Uterus (tissue), 4 donors: Measurements from ENCODE around the gene DNMT3A. TPM values are rescaled to one million over a fixed set of nuclear protein-coding genes. Genes with fewer than 3 reads are reported as not detected.

Source experiments
- DNase-seq, 2 donors: peaks; one replicate each; pipeline ENCODE4 v3.0.0-alpha.2; 2019 to 2020
- H3K27ac ChIP-seq, 2 donors: fragments of 200-600 bp; sonication (generic); 1 replicate in 1 of 2; 2 replicates in 1 of 2; pipeline ENCODE4 v1.5.1; 2016 to 2018
- H3K27me3 ChIP-seq, 2 donors: fragments of 200-600 bp; sonication (generic); one replicate each; pipeline ENCODE4 v1.5.1; 2018 to 2019; ENCODE audit warnings: control low read depth in 1 of 2
- H3K36me3 ChIP-seq, 2 donors: fragments of 200-600 bp; sonication (generic); one replicate each; pipeline ENCODE4 v1.5.1; 2019; ENCODE audit warnings: control low read depth in 1 of 2
- H3K4me1 ChIP-seq, 2 donors: fragments of 200-600 bp; sonication (generic); one replicate each; pipeline ENCODE4 v1.5.1; 2018 to 2019; ENCODE audit warnings: control low read depth in 1 of 2
- H3K4me3 ChIP-seq, 2 donors: fragments of 200-600 bp; sonication (generic); 1 replicate in 1 of 2; 2 replicates in 1 of 2; pipeline ENCODE4 v1.5.1; 2018 to 2019; ENCODE audit warnings: mild to moderate bottlenecking in 1 of 2
- H3K9me3 ChIP-seq, 2 donors: fragments of 200-600 bp; sonication (generic); one replicate each; pipeline ENCODE4 v1.5.1; 2019; ENCODE audit warnings: control low read depth in 1 of 2
- POLR2A ChIP-seq, 2 donors: fragments of 450-650 bp; IDR thresholded peaks; one replicate each; pipeline ENCODE4 v1.6.1; 2016; ENCODE audit warnings: antibody characterized with exemption in 2 of 2, mild to moderate bottlenecking in 1 of 2, moderate library complexity in 1 of 2
- intact Hi-C: fragments of 100-400 bp; cut with DNase I; formaldehyde crosslinking; loops from one replicate; pipeline ENCODE4 v1.15.1; 2023; ENCODE audit warnings: low total_unique reads
- total RNA-seq, 4 donors: library from RNA; depleted of rRNA in 3 of 4; stranded (reverse); fragments of >200 nt in 3 of 4; gene quantifications; one replicate each; pipeline versions ENCODE4 v1.1.0 to v1.2.4, GENCODE V29; 2014 to 2023
- TF ChIP-seq, protein P1 (sequence below), 4 experiments: fragments of 200-600 bp in 2 of 4; fragments of 450-650 bp in 2 of 4; sonication (generic) in 2 of 4; IDR thresholded peaks; one replicate each; pipeline ENCODE4 v1.5.1; 2016 to 2019; ENCODE audit warnings: antibody characterized with exemption in 4 of 4, mild to moderate bottlenecking in 2 of 4, moderate library complexity in 1 of 4
- donor health status: DM: yes; HTN: yes; CAD: no.

Gene DNMT3A
- total RNA-seq, 4 donors from 2014 or later: 2.3 to 95.8 (median 29.9) TPM

- peaks cover 0 to 8% of the 10 kb centered on the region in 2 donors for H3K4me1 ChIP-seq
- no peaks in the 10 kb centered on the region for H3K27me3 ChIP-seq
- peak overlapping the region; percentile 85 to 90 for H3K27ac ChIP-seq
- H3K4me3 ChIP-seq: peak overlapping the region; percentile 40 to 83
- H3K36me3 ChIP-seq: no peaks in the 10 kb centered on the region
- H3K9me3 ChIP-seq: no peaks in the 10 kb centered on the region
- intact Hi-C loops: no loop called here
- peak; percentile 42 to 56 for DNase-seq
- TF ChIP-seq, protein P1, sequence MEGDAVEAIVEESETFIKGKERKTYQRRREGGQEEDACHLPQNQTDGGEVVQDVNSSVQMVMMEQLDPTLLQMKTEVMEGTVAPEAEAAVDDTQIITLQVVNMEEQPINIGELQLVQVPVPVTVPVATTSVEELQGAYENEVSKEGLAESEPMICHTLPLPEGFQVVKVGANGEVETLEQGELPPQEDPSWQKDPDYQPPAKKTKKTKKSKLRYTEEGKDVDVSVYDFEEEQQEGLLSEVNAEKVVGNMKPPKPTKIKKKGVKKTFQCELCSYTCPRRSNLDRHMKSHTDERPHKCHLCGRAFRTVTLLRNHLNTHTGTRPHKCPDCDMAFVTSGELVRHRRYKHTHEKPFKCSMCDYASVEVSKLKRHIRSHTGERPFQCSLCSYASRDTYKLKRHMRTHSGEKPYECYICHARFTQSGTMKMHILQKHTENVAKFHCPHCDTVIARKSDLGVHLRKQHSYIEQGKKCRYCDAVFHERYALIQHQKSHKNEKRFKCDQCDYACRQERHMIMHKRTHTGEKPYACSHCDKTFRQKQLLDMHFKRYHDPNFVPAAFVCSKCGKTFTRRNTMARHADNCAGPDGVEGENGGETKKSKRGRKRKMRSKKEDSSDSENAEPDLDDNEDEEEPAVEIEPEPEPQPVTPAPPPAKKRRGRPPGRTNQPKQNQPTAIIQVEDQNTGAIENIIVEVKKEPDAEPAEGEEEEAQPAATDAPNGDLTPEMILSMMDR (IDR thresholded peaks at IDR 0.05): peak in 1 of 4 experiments; percentile 2
- no peak for TF ChIP-seq POLR2A (IDR thresholded peaks at IDR 0.05)
Observed at GRCh38 chr2:25340181-25340921, 1.4 kb downstream of the DNMT3A start.

- DNase-seq: peak; percentile 51 to 70
- Histone ChIP-seq H3K4me3 (peak overlapping the region in 1 of 2 donors; percentile 83), H3K36me3 (no peaks in the 10 kb centered on the region), H3K27me3 (no peaks in the 10 kb centered on the region), H3K27ac (peak overlapping the region; percentile 85 to 90), H3K9me3 (no peaks in the 10 kb centered on the region), H3K4me1 (peaks cover 0 to 8% of the 10 kb centered on the region in 2 donors)
- no peak for TF ChIP-seq POLR2A (IDR thresholded peaks at IDR 0.05)
- TF ChIP-seq, protein P1 (IDR thresholded peaks at IDR 0.05): no peak
- intact Hi-C loops: no loop called here
Observed at GRCh38 chr2:25339791-25340180, 1.9 kb downstream of the DNMT3A start.

GRCh38 chr2:25339211-25339674, 2.5 kb downstream of the DNMT3A start:
- no peaks in the 10 kb centered on the region for H3K36me3 ChIP-seq
- no peak for TF ChIP-seq POLR2A (IDR thresholded peaks at IDR 0.05)
- TF ChIP-seq, protein P1 (IDR thresholded peaks at IDR 0.05): no peak
- no peaks in the 10 kb centered on the region for H3K9me3 ChIP-seq
- DNase-seq: no peak
- H3K4me3 ChIP-seq: no peak overlapping the region
- H3K27ac ChIP-seq: peak overlapping the region in 1 of 2 donors; percentile 85
- H3K4me1 ChIP-seq: peaks cover 0 to 8% of the 10 kb centered on the region in 2 donors
- intact Hi-C loops: no loop called here
- H3K27me3 ChIP-seq: no peaks in the 10 kb centered on the region

GRCh38 chr2:25338401-25338800, 3.3 kb downstream of the DNMT3A start:
- TF ChIP-seq, protein P1 (IDR thresholded peaks at IDR 0.05): no peak
- no peak for TF ChIP-seq POLR2A (IDR thresholded peaks at IDR 0.05)
- DNase-seq: no peak
- Histone ChIP-seq H3K4me1 (peaks cover 0 to 8% of the 10 kb centered on the region in 2 donors), H3K9me3 (no peaks in the 10 kb centered on the region), H3K27me3 (no peaks in the 10 kb centered on the region), H3K4me3 (no peak overlapping the region), H3K27ac (peak overlapping the region in 1 of 2 donors; percentile 85), H3K36me3 (no peaks in the 10 kb centered on the region)
- intact Hi-C loops: no loop called here

- intact Hi-C loops: no loop called here
- H3K4me3 ChIP-seq: no peak overlapping the region
- peaks cover 0 to 8% of the 10 kb centered on the region in 2 donors for H3K4me1 ChIP-seq
- no peaks in the 10 kb centered on the region for H3K9me3 ChIP-seq
- H3K27me3 ChIP-seq: no peaks in the 10 kb centered on the region
- H3K36me3 ChIP-seq: no peaks in the 10 kb centered on the region
- DNase-seq: no peak
- TF ChIP-seq, protein P1 (IDR thresholded peaks at IDR 0.05): no peak
- no peak for TF ChIP-seq POLR2A (IDR thresholded peaks at IDR 0.05)
- H3K27ac ChIP-seq: no peak overlapping the region
Observed at GRCh38 chr2:25337891-25338290, 3.8 kb downstream of the DNMT3A start.
